Activated CD4-positive, alpha-beta T cell treated with anti-CD3 and anti-CD28 coated beads, Interleukin-2, amount 50 U/mL, for 24 hours (primary cell): ENCODE measurements around the gene EEF1A1.
"Not testable (repeated sequence)": the region's sequence is repeated elsewhere in the genome, so short reads cannot be mapped to it uniquely, and the experiment has no call there.

Experiments
- DNase-seq, 2 donors: peaks; one replicate each; pipeline ENCODE4 v3.0.0-alpha.2; 2020; ENCODE audit warnings: low read depth in 1 of 2, low spot score in 1 of 2

The EEF1A1 gene

GRCh38 chr6:73520688-73521350, at the start of gene EEF1A1:
EEF1A1 (minus strand) TSS chr6:73521032; CDS start chr6:73520026, 1,006 bp downstream.
- DNase-seq: peak; percentile 99 to 100

- DNase-seq: no peak
These were observed 48.3 kb upstream of the EEF1A1 start for GRCh38 chr6:73569121-73569520.

GRCh38 chr6:73566954-73567591, 46.2 kb upstream of the EEF1A1 start:
- no peak for DNase-seq

GRCh38 chr6:73566486-73566871, 45.6 kb upstream of the EEF1A1 start:
- not testable (repeated sequence) for DNase-seq

- no peak for DNase-seq
These were observed 45.1 kb upstream of the EEF1A1 start for GRCh38 chr6:73565767-73566485.

GRCh38 chr6:73564578-73565345, 43.9 kb upstream of the EEF1A1 start:
- DNase-seq: no peak

GRCh38 chr6:73562558-73562957, 41.7 kb upstream of the EEF1A1 start:
- DNase-seq: no peak

GRCh38 chr6:73560853-73561407, 40.1 kb upstream of the EEF1A1 start:
- DNase-seq: no peak

- no peak for DNase-seq
These were observed 39.4 kb upstream of the EEF1A1 start for GRCh38 chr6:73560182-73560732.

- DNase-seq: not testable (repeated sequence)
These were observed 38.6 kb upstream of the EEF1A1 start for GRCh38 chr6:73559399-73559794.

- no peak for DNase-seq
These were observed 38.0 kb upstream of the EEF1A1 start for GRCh38 chr6:73558624-73559398.

- DNase-seq: no peak
These were observed 36.0 kb upstream of the EEF1A1 start for GRCh38 chr6:73556836-73557235.

GRCh38 chr6:73555380-73555949, 34.6 kb upstream of the EEF1A1 start:
- DNase-seq: not testable (repeated sequence)

- not testable (repeated sequence) for DNase-seq
These were observed 30.3 kb upstream of the EEF1A1 start for GRCh38 chr6:73551115-73551514.

- no peak for DNase-seq
These were observed 27.9 kb upstream of the EEF1A1 start for GRCh38 chr6:73548458-73549446.

- no peak for DNase-seq
These were observed 26.2 kb upstream of the EEF1A1 start for GRCh38 chr6:73547036-73547435.

- no peak for DNase-seq
These were observed 22.1 kb upstream of the EEF1A1 start for GRCh38 chr6:73542891-73543290.

GRCh38 chr6:73542481-73542880, 21.6 kb upstream of the EEF1A1 start:
- not testable (repeated sequence) for DNase-seq
